H9 (cell line): ENCODE data around the gene ZFYVE28. TPM values are rescaled to one million over a fixed set of nuclear protein-coding genes. Genes with fewer than 3 reads are reported as not detected.

Source experiments
- DNase-seq: peaks from one replicate; pipeline ENCODE4 v3.0.0-alpha.2; 2017
- H2AFZ ChIP-seq: one replicate; pipeline ENCODE4 v1.6.1; 2013; ENCODE audit warnings: mild to moderate bottlenecking, low read length, control low read depth, moderate library complexity
- H2AK5ac ChIP-seq: 2 replicates; pipeline ENCODE4 v1.6.1; 2013; ENCODE audit warnings: low read length, control low read depth, mixed read lengths; ENCODE audit not compliant: insufficient read length
- H2BK120ac ChIP-seq: one replicate; pipeline ENCODE4 v1.6.1; 2013; ENCODE audit warnings: low read depth, mild to moderate bottlenecking, low read length, control low read depth, inconsistent platforms; ENCODE audit not compliant: poor library complexity, severe bottlenecking
- H2BK12ac ChIP-seq: 2 replicates; pipeline ENCODE4 v1.6.1; 2013; ENCODE audit warnings: low read length, control low read depth, mixed read lengths, low read depth; ENCODE audit not compliant: insufficient read length
- H2BK15ac ChIP-seq: 2 replicates; pipeline ENCODE4 v1.6.1; 2013; ENCODE audit warnings: low read depth, low read length, control low read depth
- H2BK20ac ChIP-seq: one replicate; pipeline ENCODE4 v1.6.1; 2013; ENCODE audit warnings: low read depth, mild to moderate bottlenecking, low read length, control low read depth, inconsistent platforms; ENCODE audit not compliant: poor library complexity, severe bottlenecking
- H2BK5ac ChIP-seq: 2 replicates; pipeline ENCODE4 v1.6.1; 2013; ENCODE audit warnings: low read length, control low read depth, mixed read lengths; ENCODE audit not compliant: insufficient read length
- H3K14ac ChIP-seq: 2 replicates; pipeline ENCODE4 v1.6.1; 2013; ENCODE audit warnings: low read length, control low read depth; ENCODE audit not compliant: insufficient read depth
- H3K18ac ChIP-seq: 2 replicates; pipeline ENCODE4 v1.6.1; 2013; ENCODE audit warnings: low read depth, mild to moderate bottlenecking, mixed read lengths, low read length, control low read depth; ENCODE audit not compliant: insufficient read length
- H3K23ac ChIP-seq: 2 replicates; pipeline ENCODE4 v1.6.1; 2013; ENCODE audit warnings: low read length, control low read depth, mixed read lengths, low read depth; ENCODE audit not compliant: insufficient read length
- H3K23me2 ChIP-seq: 2 replicates; pipeline ENCODE4 v1.6.1; 2013; ENCODE audit warnings: low read depth, mild to moderate bottlenecking, mixed read lengths, low read length, control low read depth; ENCODE audit not compliant: insufficient read length, poor library complexity, severe bottlenecking
- H3K27ac ChIP-seq: 2 replicates; pipeline ENCODE4 v1.5.1; 2013; ENCODE audit warnings: low read length, control low read depth, mixed read lengths, low read depth; ENCODE audit not compliant: insufficient read length
- H3K27me3 ChIP-seq: 2 replicates; pipeline ENCODE4 v1.6.1; 2013; ENCODE audit warnings: low read length, control low read depth, inconsistent platforms; ENCODE audit not compliant: insufficient read depth
- H3K4ac ChIP-seq: 2 replicates; pipeline ENCODE4 v1.6.1; 2013; ENCODE audit warnings: low read depth, mild to moderate bottlenecking, control low read depth, inconsistent platforms, low read length, moderate library complexity
- H3K4me1 ChIP-seq: 2 replicates; pipeline ENCODE4 v1.6.1; 2013; ENCODE audit warnings: low read length, control low read depth, inconsistent platforms; ENCODE audit not compliant: insufficient read depth
- H3K4me2 ChIP-seq: 2 replicates; pipeline ENCODE4 v1.6.1; 2013; ENCODE audit warnings: low read length, control low read depth, mixed read lengths; ENCODE audit not compliant: insufficient read length, insufficient read depth
- H3K56ac ChIP-seq: 2 replicates; pipeline ENCODE4 v1.6.1; 2013; ENCODE audit warnings: low read depth, mild to moderate bottlenecking, mixed read lengths, low read length, control low read depth; ENCODE audit not compliant: insufficient read length
- H3K79me1 ChIP-seq: 2 replicates; pipeline ENCODE4 v1.6.1; 2013; ENCODE audit warnings: low read depth, mild to moderate bottlenecking, moderate library complexity, low read length, control low read depth, inconsistent platforms; ENCODE audit not compliant: insufficient read depth, poor library complexity, severe bottlenecking
- H3K79me2 ChIP-seq: 2 replicates; pipeline ENCODE4 v1.6.1; 2013; ENCODE audit warnings: low read length, control low read depth, inconsistent platforms; ENCODE audit not compliant: insufficient read depth
- H3K9ac ChIP-seq: 2 replicates; pipeline ENCODE4 v1.6.1; 2013; ENCODE audit warnings: low read length, control low read depth, mixed read lengths; ENCODE audit not compliant: insufficient read length; ENCODE audit errors: extremely low read depth
- H3K9me3 ChIP-seq: one replicate; pipeline ENCODE4 v1.6.1; 2013; ENCODE audit warnings: low read depth, low read length, inconsistent platforms; ENCODE audit not compliant: control insufficient read depth
- H3T11ph ChIP-seq: one replicate; pipeline ENCODE4 v1.6.1; 2013; ENCODE audit warnings: mild to moderate bottlenecking, low read length, control low read depth, inconsistent platforms
- H4K20me1 ChIP-seq: one replicate; pipeline ENCODE4 v1.6.1; 2013; ENCODE audit not compliant: control insufficient read depth, insufficient read length, insufficient read depth
- H4K5ac ChIP-seq: 2 replicates; pipeline ENCODE4 v1.6.1; 2013; ENCODE audit warnings: low read depth, mild to moderate bottlenecking, mixed read lengths, low read length, control low read depth; ENCODE audit not compliant: insufficient read length
- H4K8ac ChIP-seq: replicated peaks from 2 replicates; pipeline ENCODE4 v1.6.1; 2013; ENCODE audit warnings: low read length, control low read depth, mixed read lengths, low read depth; ENCODE audit not compliant: insufficient read length
- H4K91ac ChIP-seq: 2 replicates; pipeline ENCODE4 v1.6.1; 2013; ENCODE audit warnings: low read depth, mild to moderate bottlenecking, moderate library complexity, mixed read lengths, low read length, control low read depth; ENCODE audit not compliant: insufficient read length
- H3K27ac Mint-ChIP-seq, 3 experiments: 2 replicates in 2 of 3; 3 replicates in 1 of 3; pipeline ENCODE4 v1.8.0; 2020 to 2021; ENCODE audit warnings: mixed read lengths in 3 of 3, mild to moderate bottlenecking in 1 of 3, moderate library complexity in 1 of 3
- H3K27me3 Mint-ChIP-seq: 2 replicates; pipeline ENCODE4 v1.8.0; 2021; ENCODE audit warnings: low read depth, mild to moderate bottlenecking, moderate library complexity, mixed read lengths
- H3K36me3 Mint-ChIP-seq, 3 experiments: 2 replicates in 2 of 3; 3 replicates in 1 of 3; pipeline ENCODE4 v1.8.0; 2020 to 2021; ENCODE audit warnings: low read depth in 3 of 3, mixed read lengths in 3 of 3; ENCODE audit not compliant: insufficient read depth in 1 of 3
- H3K4me1 Mint-ChIP-seq, 2 experiments: 2 replicates each; pipeline ENCODE4 v1.8.0; 2020; ENCODE audit warnings: mixed read lengths in 2 of 2
- H3K4me3 Mint-ChIP-seq, 2 experiments: 2 replicates in 1 of 2; 3 replicates in 1 of 2; pipeline ENCODE4 v1.8.0; 2020 to 2021; ENCODE audit warnings: mild to moderate bottlenecking in 2 of 2, mixed read lengths in 2 of 2, moderate library complexity in 1 of 2
- H3K9me3 Mint-ChIP-seq, 2 experiments: 2 replicates in 1 of 2; 3 replicates in 1 of 2; pipeline ENCODE4 v1.8.0; 2020; ENCODE audit warnings: mild to moderate bottlenecking in 2 of 2, mixed read lengths in 2 of 2, moderate library complexity in 1 of 2
- WGBS: extraction: QIAGEN DNeasy Blood & Tissue Kit; methylation state at CpG from one replicate; pipeline ENCODE4 v1.1.7; 2013; ENCODE audit warnings: missing lambda C conversion rate, low lambda C conversion rate, mixed read lengths; ENCODE audit not compliant: insufficient read length; ENCODE audit errors: extremely low coverage; 5-methylcytosine and 5-hydroxymethylcytosine counted together
- total RNA-seq: library from RNA; stranded (reverse); gene quantifications from 2 replicates; pipeline ENCODE4 v1.2.1, GENCODE V29; 2021
- TF ChIP-seq, protein P1 (sequence below): fragments of 200-600 bp; sonication (generic); conservative IDR thresholded peaks from 3 replicates; pipeline ENCODE4 v1.8.0; 2021; ENCODE audit warnings: antibody characterized with exemption, mild to moderate bottlenecking

The ZFYVE28 gene
- total RNA-seq, 1 experiment from 2014 or later: 0.98 TPM

DNA sequence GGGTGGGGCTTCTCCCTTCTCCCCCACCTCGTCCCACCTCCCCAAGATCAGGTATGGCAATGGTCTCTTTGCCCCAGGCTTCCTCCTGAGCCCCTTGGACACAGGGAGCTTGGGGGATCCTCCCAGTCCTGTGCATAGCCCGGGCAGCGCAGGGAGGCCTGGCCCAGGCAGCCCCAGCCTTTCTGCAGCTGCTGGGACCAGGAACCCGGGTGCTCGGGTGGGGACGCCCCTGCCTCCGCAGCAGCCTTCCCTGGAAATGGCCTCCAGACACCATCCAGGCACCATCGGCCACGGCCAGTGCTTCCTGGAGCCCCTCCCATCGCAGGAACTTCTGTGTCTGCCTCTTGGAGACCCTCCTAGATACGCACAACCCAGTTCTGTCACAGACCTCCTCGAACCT is 150.6 kb downstream of the ZFYVE28 start:
- Histone ChIP-seq H3K14ac (no peak overlapping the region), H3K27ac (no peak overlapping the region), H4K8ac (no peak overlapping the region), H2BK20ac (no peak overlapping the region), H3K4me1 (peaks cover 2% of the 10 kb centered on the region; the same call in 1 of the 2 replicates), H3K79me1 (no peaks in the 10 kb centered on the region), H4K5ac (no peak overlapping the region), H2AFZ (no peak overlapping the region), H3K4me2 (no peak overlapping the region), H2BK120ac (no peak overlapping the region), H3K23ac (no peak overlapping the region), H3K18ac (no peak overlapping the region), H3K27me3 (no peaks in the 10 kb centered on the region), H3K4ac (no peak overlapping the region), H4K91ac (no peak overlapping the region), H3K56ac (no peak overlapping the region), H4K20me1 (no peaks in the 10 kb centered on the region), H3K23me2 (no peaks in the 10 kb centered on the region), H2AK5ac (no peak overlapping the region), H3T11ph (no peak overlapping the region), H2BK15ac (no peak overlapping the region), H3K9ac (no peak overlapping the region), H2BK12ac (no peak overlapping the region), H3K9me3 (no peaks in the 10 kb centered on the region), H2BK5ac (no peak overlapping the region), H3K79me2 (no peaks in the 10 kb centered on the region)
- Mint-ChIP-seq H3K27me3 (no peaks in the 10 kb centered on the region), H3K9me3 (no peaks in the 10 kb centered on the region), H3K4me3 (no peak overlapping the region), H3K4me1 (peaks cover 15 to 24% of the 10 kb centered on the region in 2 experiments), H3K36me3 (no peaks in the 10 kb centered on the region), H3K27ac (no peak overlapping the region)
- TF ChIP-seq, protein P1, sequence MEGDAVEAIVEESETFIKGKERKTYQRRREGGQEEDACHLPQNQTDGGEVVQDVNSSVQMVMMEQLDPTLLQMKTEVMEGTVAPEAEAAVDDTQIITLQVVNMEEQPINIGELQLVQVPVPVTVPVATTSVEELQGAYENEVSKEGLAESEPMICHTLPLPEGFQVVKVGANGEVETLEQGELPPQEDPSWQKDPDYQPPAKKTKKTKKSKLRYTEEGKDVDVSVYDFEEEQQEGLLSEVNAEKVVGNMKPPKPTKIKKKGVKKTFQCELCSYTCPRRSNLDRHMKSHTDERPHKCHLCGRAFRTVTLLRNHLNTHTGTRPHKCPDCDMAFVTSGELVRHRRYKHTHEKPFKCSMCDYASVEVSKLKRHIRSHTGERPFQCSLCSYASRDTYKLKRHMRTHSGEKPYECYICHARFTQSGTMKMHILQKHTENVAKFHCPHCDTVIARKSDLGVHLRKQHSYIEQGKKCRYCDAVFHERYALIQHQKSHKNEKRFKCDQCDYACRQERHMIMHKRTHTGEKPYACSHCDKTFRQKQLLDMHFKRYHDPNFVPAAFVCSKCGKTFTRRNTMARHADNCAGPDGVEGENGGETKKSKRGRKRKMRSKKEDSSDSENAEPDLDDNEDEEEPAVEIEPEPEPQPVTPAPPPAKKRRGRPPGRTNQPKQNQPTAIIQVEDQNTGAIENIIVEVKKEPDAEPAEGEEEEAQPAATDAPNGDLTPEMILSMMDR: no peak
- no peak for DNase-seq
- no CpG with 5 or more reads among the region's 12 CpGs for WGBS
